SK-N-SH (cell line): Measurements from ENCODE around the gene SETX. TPM values are rescaled to one million over a fixed set of nuclear protein-coding genes. Genes with fewer than 3 reads are reported as not detected.

Source experiments
- CTCF ChIA-PET: fragments of 300-600, 350-600 bp; formaldehyde crosslinking; extraction: SDS; loops from one replicate; lab custom pipeline; 2021; lab: Yijun Ruan, JAX
- POLR2A ChIA-PET: fragments of 350-600 bp; sonication (Branson Sonifier 250); formaldehyde crosslinking; extraction: SDS; loops from one replicate; lab custom pipeline; 2020; ENCODE audit warnings: antibody characterized with exemption, inconsistent platforms; lab: Yijun Ruan, JAX
- DNase-seq: peaks from one replicate; pipeline ENCODE4 v3.0.0; 2012
- H2AFZ ChIP-seq: fragments of 200-600 bp; sonication (generic); 2 replicates; pipeline ENCODE4 v1.8.1; 2016; ENCODE audit warnings: antibody characterized with exemption, mild to moderate bottlenecking, low read depth
- H3F3A ChIP-seq: fragments of 200-600 bp; sonication (generic); replicated peaks from 2 replicates; pipeline ENCODE3; 2016; ENCODE audit warnings: antibody characterized with exemption, mild to moderate bottlenecking; ENCODE audit not compliant: insufficient read depth
- H3K27ac ChIP-seq, 2 experiments: fragments of 200-500 bp in 1 of 2; fragments of 200-600 bp in 1 of 2; sonication (Bioruptor generic) in 1 of 2; sonication (generic), shearing (Covaris generic) in 1 of 2; 2 replicates each; pipeline versions ENCODE4 v1.5.1 to v1.6.1; 2014 to 2016; ENCODE audit warnings: low read depth in 2 of 2, inconsistent platforms in 1 of 2, low read length in 1 of 2, mild to moderate bottlenecking in 1 of 2, mixed read lengths in 1 of 2
- H3K27me3 ChIP-seq: fragments of 200-600 bp; sonication (generic), shearing (Covaris generic); 2 replicates; pipeline ENCODE4 v1.6.1; 2016; ENCODE audit warnings: mixed run types; ENCODE audit not compliant: insufficient read depth
- H3K36me3 ChIP-seq, 2 experiments: fragments of 200-500 bp in 1 of 2; fragments of 200-600 bp in 1 of 2; sonication (Bioruptor generic) in 1 of 2; sonication (generic) in 1 of 2; replicated peaks in 1 of 2; 2 replicates each; pipeline versions ENCODE3 to v1.5.1; 2014 to 2016; ENCODE audit warnings: low read length in 1 of 2, mild to moderate bottlenecking in 1 of 2; ENCODE audit not compliant: insufficient read depth in 2 of 2, control insufficient read depth in 1 of 2
- H3K4me1 ChIP-seq, 2 experiments: fragments of 200-500 bp in 1 of 2; fragments of 200-600 bp in 1 of 2; sonication (Bioruptor generic) in 1 of 2; sonication (generic), shearing (Covaris generic) in 1 of 2; 2 replicates each; pipeline versions ENCODE4 v1.5.1 to v1.6.1; 2014 to 2016; ENCODE audit warnings: low read depth in 1 of 2, low read length in 1 of 2, mixed run types in 1 of 2; ENCODE audit not compliant: insufficient read depth in 2 of 2, control insufficient read depth in 1 of 2
- H3K4me2 ChIP-seq: fragments of 200-600 bp; sonication (generic), shearing (Covaris generic); 2 replicates; pipeline ENCODE4 v1.6.1; 2017; ENCODE audit warnings: mixed run types
- H3K4me3 ChIP-seq, 2 experiments: fragments of 200-500 bp in 1 of 2; fragments of 200-600 bp in 1 of 2; sonication (Bioruptor generic) in 1 of 2; sonication (generic), shearing (Covaris generic) in 1 of 2; 2 replicates each; pipeline versions ENCODE4 v1.5.1 to v1.8.1; 2014 to 2016; ENCODE audit warnings: low read depth in 2 of 2, inconsistent platforms in 1 of 2, low read length in 1 of 2, mild to moderate bottlenecking in 1 of 2, mixed read lengths in 1 of 2, moderate library complexity in 1 of 2
- H3K79me2 ChIP-seq: fragments of 200-600 bp; sonication (generic); 2 replicates; pipeline ENCODE4 v1.8.1; 2017; ENCODE audit warnings: mild to moderate bottlenecking; ENCODE audit not compliant: insufficient read depth
- H3K9ac ChIP-seq: fragments of 200-600 bp; sonication (generic); 2 replicates; pipeline ENCODE4 v1.6.1; 2017; ENCODE audit warnings: mixed run types
- H3K9me2 ChIP-seq: fragments of 200-600 bp; sonication (generic); 2 replicates; pipeline ENCODE4 v1.6.1; 2017; ENCODE audit warnings: mixed run types
- H3K9me3 ChIP-seq: fragments of 200-600 bp; sonication (generic); 2 replicates; pipeline ENCODE4 v1.6.1; 2017; ENCODE audit warnings: mixed run types, mild to moderate bottlenecking, moderate library complexity
- H4K20me1 ChIP-seq: fragments of 200-600 bp; sonication (generic); 2 replicates; pipeline ENCODE4 v1.6.1; 2017; ENCODE audit warnings: mild to moderate bottlenecking, mixed run types; ENCODE audit not compliant: insufficient read depth
- CHD2 ChIP-seq: fragments of 150-350 bp; IDR thresholded peaks from 2 replicates; pipeline ENCODE4 v1.6.1; 2018; ENCODE audit warnings: low read length; ENCODE audit not compliant: partially characterized antibody
- ELF1 ChIP-seq: IDR thresholded peaks from 2 replicates; pipeline ENCODE4 v1.4.0; 2012
- EP300 ChIP-seq, 2 experiments: IDR thresholded peaks; 2 replicates each; pipeline versions ENCODE4 v1.4.0 to v1.6.1; 2012; ENCODE audit warnings: borderline replicate concordance in 1 of 2, low read depth in 1 of 2, low read length in 1 of 2
- FOXJ3 ChIP-seq: sonication (generic); formaldehyde crosslinking; IDR thresholded peaks from 2 replicates; pipeline ENCODE4 v1.5.1; 2020; ENCODE audit warnings: mild to moderate bottlenecking, missing genetic modification reagents
- FOXM1 ChIP-seq: IDR thresholded peaks from 2 replicates; pipeline ENCODE4 v1.4.0; 2012; ENCODE audit warnings: low read depth, mild to moderate bottlenecking
- GABPA ChIP-seq: IDR thresholded peaks from 2 replicates; pipeline ENCODE4 v1.4.0; 2012; ENCODE audit warnings: low read depth, mild to moderate bottlenecking
- MEF2A ChIP-seq: IDR thresholded peaks from 2 replicates; pipeline ENCODE4 v1.4.0; 2012; ENCODE audit warnings: low read depth, borderline replicate concordance
- NFIC ChIP-seq: IDR thresholded peaks from 2 replicates; pipeline ENCODE4 v1.4.0; 2012; ENCODE audit warnings: borderline replicate concordance
- NRF1 ChIP-seq: IDR thresholded peaks from 2 replicates; pipeline ENCODE4 v1.6.1; 2012; ENCODE audit warnings: low read depth, mild to moderate bottlenecking, low read length
- POLR2AphosphoS5 ChIP-seq: IDR thresholded peaks from 2 replicates; pipeline ENCODE4 v1.6.1; 2012; ENCODE audit warnings: low read depth, low read length
- RFX5 ChIP-seq: IDR thresholded peaks from 2 replicates; pipeline ENCODE4 v1.6.1; 2012; ENCODE audit warnings: mild to moderate bottlenecking, improper control_type of control experiment, low read length
- RXRA ChIP-seq: IDR thresholded peaks from 2 replicates; pipeline ENCODE4 v1.4.0; 2012; ENCODE audit warnings: low read depth, mild to moderate bottlenecking, borderline replicate concordance
- SIN3A ChIP-seq: IDR thresholded peaks from 2 replicates; pipeline ENCODE4 v1.6.1; 2012; ENCODE audit warnings: low read depth, mild to moderate bottlenecking, low read length, moderate library complexity, borderline replicate concordance
- TEAD4 ChIP-seq: IDR thresholded peaks from 2 replicates; pipeline ENCODE4 v1.4.0; 2012; ENCODE audit warnings: mild to moderate bottlenecking, borderline replicate concordance; ENCODE audit not compliant: insufficient read depth
- polyA plus RNA-seq, 3 experiments: library from polyadenylated mRNA; depleted of rRNA; stranded (reverse); fragments of >200 nt; gene quantifications; 2 replicates each; pipeline ENCODE4 v1.2.3, GENCODE V29; 2012
- TF ChIP-seq, protein P1 (sequence below): IDR thresholded peaks from 2 replicates; pipeline ENCODE4 v1.4.0; 2012; ENCODE audit warnings: low read depth
- TF ChIP-seq, protein P2 (sequence below): IDR thresholded peaks from 2 replicates; pipeline ENCODE4 v1.4.0; 2012; ENCODE audit warnings: low read depth, borderline replicate concordance
- TF ChIP-seq, protein P3 (sequence below): IDR thresholded peaks from 2 replicates; pipeline ENCODE4; 2012
- TF ChIP-seq, protein P4 (sequence below): fragments of 150-350 bp; IDR thresholded peaks from 2 replicates; pipeline ENCODE4 v1.6.1; 2017; ENCODE audit warnings: antibody characterized with exemption, low read length, low read depth, borderline replicate concordance
- TF ChIP-seq, protein P5 (sequence below): IDR thresholded peaks from 2 replicates; pipeline ENCODE4 v1.4.0; 2012; ENCODE audit warnings: low read depth, borderline replicate concordance
- TF ChIP-seq, protein P6 (sequence below): fragments of 150-350 bp; IDR thresholded peaks from 2 replicates; pipeline ENCODE4 v1.6.1; 2016; ENCODE audit warnings: mild to moderate bottlenecking, low read depth, low read length

The SETX gene
- polyA plus RNA-seq, 1 of the 3 experiments (the other 2 are of a cell fraction), result 12.3 TPM

DNA sequence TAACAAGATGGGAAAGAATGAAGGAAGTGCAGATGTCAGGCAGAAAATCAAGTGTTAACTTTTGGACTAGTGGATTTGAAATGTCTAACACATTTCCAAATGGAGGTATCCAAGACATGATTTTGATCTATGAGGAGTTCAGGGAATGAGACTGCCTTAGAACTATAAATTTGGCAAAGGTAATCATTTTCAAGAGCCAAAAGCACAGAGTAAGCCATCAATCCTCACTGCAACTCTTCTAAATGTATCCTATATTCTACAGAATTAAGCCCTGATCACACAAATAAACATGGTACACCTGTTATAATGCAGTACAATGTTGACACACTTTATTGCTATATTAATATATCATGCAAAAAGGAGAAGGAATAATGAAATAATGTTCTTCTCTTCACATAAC is 55.6 kb downstream of the SETX start:
- H3K36me3 ChIP-seq, result peaks cover 57 to 85% of the 10 kb centered on the region in 2 experiments

More for the DNA sequence above, 55.6 kb downstream of the SETX start:
- no peak for DNase-seq
- H3K4me2 ChIP-seq, result no peak overlapping the region
- H3K27ac ChIP-seq, result peak overlapping the region; percentile 16 to 78; a peak in 3 of 4 replicates
- H2AFZ ChIP-seq, result no peak overlapping the region
- H3K9ac ChIP-seq, result no peak overlapping the region
- peaks cover 32% of the 10 kb centered on the region; the same call in 1 of the 2 replicates for H3K79me2 ChIP-seq
- H3K27me3 ChIP-seq, result no peaks in the 10 kb centered on the region
- H3K4me3 ChIP-seq, result no peak overlapping the region
- ChIA-PET CTCF (no interaction called here), POLR2A (no interaction called here)
- peaks cover 3% of the 10 kb centered on the region for H3F3A ChIP-seq
- no peaks in the 10 kb centered on the region for H3K9me2 ChIP-seq
- peaks cover 0 to 6% of the 10 kb centered on the region in 2 experiments; a peak in 2 of 4 replicates for H3K4me1 ChIP-seq
- H4K20me1 ChIP-seq, result peaks cover 8% of the 10 kb centered on the region
- no peaks in the 10 kb centered on the region for H3K9me3 ChIP-seq
- TF ChIP-seq GABPA (no peak), MEF2A (no peak), POLR2AphosphoS5 (no peak), SIN3A (no peak), NFIC (no peak), ELF1 (no peak), FOXM1 (no peak), NRF1 (no peak), RFX5 (no peak), RXRA (no peak), EP300 (IDR thresholded peaks at IDR 0.05; ENCODE audit: borderline replicate concordance in 1 of 2, low read depth in 1 of 2, low read length in 1 of 2) (no peak), TEAD4 (no peak), FOXJ3 (CRISPR knock-in tag) (no peak), CHD2 (no peak)
- TF ChIP-seq, protein P1, sequence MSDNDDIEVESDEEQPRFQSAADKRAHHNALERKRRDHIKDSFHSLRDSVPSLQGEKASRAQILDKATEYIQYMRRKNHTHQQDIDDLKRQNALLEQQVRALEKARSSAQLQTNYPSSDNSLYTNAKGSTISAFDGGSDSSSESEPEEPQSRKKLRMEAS, result no peak
- TF ChIP-seq, protein P2, sequence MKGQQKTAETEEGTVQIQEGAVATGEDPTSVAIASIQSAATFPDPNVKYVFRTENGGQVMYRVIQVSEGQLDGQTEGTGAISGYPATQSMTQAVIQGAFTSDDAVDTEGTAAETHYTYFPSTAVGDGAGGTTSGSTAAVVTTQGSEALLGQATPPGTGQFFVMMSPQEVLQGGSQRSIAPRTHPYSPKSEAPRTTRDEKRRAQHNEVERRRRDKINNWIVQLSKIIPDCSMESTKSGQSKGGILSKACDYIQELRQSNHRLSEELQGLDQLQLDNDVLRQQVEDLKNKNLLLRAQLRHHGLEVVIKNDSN, result no peak
- TF ChIP-seq, protein P3, sequence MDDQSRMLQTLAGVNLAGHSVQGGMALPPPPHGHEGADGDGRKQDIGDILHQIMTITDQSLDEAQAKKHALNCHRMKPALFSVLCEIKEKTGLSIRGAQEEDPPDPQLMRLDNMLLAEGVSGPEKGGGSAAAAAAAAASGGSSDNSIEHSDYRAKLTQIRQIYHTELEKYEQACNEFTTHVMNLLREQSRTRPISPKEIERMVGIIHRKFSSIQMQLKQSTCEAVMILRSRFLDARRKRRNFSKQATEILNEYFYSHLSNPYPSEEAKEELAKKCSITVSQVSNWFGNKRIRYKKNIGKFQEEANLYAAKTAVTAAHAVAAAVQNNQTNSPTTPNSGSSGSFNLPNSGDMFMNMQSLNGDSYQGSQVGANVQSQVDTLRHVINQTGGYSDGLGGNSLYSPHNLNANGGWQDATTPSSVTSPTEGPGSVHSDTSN, result no peak
- TF ChIP-seq, protein P4, sequence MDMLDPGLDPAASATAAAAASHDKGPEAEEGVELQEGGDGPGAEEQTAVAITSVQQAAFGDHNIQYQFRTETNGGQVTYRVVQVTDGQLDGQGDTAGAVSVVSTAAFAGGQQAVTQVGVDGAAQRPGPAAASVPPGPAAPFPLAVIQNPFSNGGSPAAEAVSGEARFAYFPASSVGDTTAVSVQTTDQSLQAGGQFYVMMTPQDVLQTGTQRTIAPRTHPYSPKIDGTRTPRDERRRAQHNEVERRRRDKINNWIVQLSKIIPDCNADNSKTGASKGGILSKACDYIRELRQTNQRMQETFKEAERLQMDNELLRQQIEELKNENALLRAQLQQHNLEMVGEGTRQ, result no peak
- TF ChIP-seq, protein P5, sequence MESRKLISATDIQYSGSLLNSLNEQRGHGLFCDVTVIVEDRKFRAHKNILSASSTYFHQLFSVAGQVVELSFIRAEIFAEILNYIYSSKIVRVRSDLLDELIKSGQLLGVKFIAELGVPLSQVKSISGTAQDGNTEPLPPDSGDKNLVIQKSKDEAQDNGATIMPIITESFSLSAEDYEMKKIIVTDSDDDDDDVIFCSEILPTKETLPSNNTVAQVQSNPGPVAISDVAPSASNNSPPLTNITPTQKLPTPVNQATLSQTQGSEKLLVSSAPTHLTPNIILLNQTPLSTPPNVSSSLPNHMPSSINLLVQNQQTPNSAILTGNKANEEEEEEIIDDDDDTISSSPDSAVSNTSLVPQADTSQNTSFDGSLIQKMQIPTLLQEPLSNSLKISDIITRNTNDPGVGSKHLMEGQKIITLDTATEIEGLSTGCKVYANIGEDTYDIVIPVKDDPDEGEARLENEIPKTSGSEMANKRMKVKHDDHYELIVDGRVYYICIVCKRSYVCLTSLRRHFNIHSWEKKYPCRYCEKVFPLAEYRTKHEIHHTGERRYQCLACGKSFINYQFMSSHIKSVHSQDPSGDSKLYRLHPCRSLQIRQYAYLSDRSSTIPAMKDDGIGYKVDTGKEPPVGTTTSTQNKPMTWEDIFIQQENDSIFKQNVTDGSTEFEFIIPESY, result no peak
- TF ChIP-seq, protein P6, sequence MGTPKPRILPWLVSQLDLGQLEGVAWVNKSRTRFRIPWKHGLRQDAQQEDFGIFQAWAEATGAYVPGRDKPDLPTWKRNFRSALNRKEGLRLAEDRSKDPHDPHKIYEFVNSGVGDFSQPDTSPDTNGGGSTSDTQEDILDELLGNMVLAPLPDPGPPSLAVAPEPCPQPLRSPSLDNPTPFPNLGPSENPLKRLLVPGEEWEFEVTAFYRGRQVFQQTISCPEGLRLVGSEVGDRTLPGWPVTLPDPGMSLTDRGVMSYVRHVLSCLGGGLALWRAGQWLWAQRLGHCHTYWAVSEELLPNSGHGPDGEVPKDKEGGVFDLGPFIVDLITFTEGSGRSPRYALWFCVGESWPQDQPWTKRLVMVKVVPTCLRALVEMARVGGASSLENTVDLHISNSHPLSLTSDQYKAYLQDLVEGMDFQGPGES, result no peak
